G401.6 (cell line): ENCODE data around the gene GRK1.
A peak's percentile ranks its signal among the peaks of the same experiment; 100 is the strongest.
"Not testable (repeated sequence)": the region's sequence is repeated elsewhere in the genome, so short reads cannot be mapped to it uniquely, and the experiment has no call there.

ENCODE experiments used
- FAIRE-seq: peaks from 2 replicates; lab custom pipeline; 2012; peaks lifted over from hg19 to GRCh38; lab: Jason Lieb, UNC

Gene GRK1

DNA sequence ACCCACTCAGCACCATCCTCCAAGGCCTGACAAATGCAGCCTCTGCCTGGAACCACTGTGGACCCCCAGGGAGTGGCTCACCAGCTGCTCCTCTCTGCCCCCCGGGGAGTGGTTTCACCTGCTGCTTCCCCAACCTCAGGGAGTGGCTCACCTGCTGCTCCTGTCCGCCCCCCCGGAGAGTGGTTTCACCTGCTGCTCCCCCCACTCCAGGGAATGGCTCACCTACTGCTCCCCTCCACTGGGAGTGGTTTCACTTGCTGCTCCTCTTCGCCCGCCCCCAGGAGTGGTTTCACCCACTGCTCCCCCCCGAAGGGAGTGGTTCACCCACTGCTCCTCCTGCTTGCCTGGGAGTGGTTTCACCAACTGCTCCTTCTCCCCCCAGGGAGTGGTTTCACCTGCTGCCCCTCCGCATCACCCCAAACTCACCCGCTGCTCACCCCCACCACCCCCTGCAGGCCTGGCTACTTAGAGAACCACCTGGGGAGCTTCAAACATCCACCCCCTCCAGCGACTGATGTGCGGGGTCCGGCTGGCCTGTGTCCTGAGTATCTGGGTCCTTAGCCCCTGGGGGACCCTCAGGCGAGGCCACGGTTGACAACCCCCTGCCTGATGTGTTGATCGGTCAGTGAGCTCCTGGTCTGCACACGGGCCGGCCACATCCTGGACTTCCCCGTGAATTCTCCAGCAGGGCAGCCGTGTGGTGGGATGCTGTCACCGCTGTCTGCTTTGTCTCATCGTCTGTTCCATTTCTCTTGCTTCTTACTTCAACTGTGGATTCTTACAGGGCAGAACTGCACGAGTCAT is 77.4 kb downstream of the GRK1 start:
- no peak for FAIRE-seq

DNA sequence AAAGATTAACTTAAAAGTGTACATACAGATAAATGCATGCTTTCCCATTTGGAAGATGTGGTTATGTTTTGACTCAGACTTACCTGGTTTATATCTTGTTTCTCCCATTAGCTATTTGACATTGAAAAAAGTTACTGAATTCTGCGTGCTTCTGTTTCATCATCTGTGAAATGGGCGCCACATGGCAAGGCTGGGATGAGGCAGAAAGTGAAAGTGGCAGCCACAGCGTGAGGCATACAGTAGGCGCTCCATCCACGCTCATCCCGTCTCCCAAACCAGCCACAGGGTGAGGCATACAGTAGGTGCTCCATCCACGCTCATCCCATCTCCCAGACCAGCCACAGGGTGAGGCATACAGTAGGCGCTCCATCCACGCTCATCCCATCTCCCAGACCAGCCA is 78.0 kb downstream of the GRK1 start:
- no peak for FAIRE-seq

DNA sequence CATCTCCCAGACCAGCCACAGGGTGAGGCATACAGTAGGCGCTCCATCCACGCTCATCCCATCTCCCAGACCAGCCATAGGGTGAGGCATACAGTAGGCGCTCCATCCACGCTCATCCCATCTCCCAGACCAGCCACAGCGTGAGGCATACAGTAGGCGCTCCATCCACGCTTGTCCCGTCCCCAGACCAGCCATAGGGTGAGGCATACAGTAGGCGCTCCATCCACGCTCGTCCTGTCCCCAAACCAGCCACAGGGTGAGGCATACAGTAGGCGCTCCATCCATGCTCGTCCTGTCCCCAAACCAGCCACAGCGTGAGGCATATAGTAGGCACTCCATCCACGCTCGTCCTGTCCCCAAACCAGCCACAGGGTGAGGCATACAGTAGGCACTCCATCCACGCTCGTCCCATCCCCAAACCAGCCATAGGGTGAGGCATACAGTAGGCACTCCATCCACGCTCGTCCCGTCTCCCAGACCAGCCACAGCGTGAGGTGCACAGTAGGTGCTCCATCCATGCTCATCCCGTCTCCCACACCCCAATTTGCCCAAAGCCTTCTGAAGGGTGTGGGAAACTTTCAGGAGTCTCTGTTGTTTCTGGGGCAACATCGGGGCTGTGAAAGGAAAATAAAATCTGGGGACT is 78.6 kb downstream of the GRK1 start:
- FAIRE-seq: not testable (repeated sequence)

DNA sequence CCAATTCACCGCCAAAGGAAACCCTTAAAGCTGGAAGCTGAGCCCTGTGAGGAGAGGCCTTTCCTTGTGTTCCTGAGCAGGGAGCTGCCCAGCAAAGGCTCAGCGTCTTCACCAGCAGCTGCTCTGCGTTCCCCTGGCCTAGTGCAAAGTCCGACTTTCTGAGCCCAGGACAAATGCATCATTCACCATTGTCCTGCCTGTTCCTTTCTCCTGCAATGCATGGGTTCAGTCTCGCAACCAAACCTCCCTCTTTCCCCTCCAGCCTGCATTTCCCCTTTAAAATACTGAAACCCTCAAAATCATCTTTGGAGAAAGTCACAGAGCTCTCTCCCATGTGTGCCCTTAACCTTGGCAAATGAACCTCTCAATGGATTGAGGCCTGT is 79.1 kb downstream of the GRK1 start:
- FAIRE-seq: peak; percentile 54

DNA sequence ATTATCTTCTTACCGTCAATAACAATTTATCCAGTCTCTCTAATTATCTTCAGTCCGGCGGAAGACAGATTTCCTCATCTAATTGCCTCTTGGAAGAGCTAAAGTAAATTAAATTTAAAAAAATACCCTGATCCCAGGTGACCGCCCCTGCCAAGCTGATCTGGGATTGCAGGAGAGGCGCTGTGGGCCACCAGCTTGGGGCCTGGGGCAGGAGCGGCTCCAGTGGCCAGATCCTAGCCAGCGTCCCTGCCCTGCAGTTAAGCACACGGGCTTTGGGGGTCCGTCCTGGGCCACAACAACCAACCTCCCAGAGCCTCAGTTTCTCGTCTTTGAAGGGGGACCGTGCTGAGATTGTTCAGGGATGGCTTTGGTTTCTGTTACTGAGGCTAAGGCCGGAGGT is 79.7 kb downstream of the GRK1 start:
- FAIRE-seq: no peak

DNA sequence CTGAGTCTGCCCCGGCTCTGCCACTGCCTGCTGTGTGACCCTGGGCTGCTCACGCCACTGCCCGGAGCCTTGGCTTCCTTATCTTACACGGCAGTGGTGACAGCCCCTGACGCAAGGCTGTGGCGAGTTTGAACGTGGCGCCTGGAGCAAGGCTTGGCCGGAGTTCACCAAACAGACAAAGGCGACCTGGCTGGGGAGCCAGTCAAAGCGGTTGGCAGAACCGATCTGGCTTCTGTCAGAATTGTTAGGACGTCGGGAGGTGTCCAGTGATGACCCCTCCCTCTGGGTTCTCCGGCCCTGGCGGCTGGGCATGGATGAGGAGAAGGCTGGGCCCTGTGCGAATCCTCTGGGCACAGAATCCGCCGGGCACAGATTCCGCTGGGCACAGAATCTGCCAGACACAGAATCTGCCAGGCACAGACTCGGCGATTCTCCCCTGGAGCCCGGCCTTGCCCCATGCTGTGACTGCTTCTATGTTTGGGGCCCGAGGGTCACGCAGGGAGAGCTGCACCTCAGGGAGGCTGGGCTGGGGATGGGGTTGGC is 80.3 kb downstream of the GRK1 start:
- no peak for FAIRE-seq

DNA sequence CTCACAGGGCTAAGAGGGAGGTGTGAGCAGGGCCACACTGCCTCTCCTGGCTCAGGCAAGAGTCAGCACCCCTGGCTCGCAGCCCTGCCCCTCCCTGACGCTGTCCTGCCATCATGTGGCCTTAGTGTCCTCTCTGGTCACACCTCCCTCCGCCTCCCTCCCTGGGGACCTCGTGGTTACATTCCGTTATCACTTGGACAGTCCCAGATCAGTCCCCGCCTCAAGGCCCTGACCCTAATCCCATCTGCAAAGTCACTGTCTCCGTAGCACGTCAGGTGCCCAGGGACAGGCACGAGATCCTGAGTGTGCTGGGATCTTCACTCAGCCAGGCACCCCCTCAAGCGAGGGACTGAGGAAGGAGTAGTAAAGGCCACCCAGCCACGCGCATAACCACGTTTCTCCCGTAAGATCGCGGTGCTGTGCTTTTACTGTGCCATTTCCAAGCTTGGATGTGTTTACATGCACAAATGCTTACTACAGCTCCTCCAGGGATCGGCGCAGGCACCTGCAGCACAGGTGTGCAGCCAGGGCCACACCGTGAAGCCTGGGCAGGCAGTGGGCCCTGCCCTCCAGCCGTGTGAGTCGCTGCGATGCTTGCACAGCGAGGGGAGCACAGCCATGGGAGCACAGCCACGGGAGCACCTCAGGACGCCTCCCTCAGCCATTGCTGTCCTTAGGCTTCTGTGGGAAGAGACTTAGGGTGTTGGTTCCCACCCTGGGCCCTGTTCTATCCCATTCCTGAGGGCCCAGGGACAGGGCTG is 81.3 kb downstream of the GRK1 start:
- no peak for FAIRE-seq

DNA sequence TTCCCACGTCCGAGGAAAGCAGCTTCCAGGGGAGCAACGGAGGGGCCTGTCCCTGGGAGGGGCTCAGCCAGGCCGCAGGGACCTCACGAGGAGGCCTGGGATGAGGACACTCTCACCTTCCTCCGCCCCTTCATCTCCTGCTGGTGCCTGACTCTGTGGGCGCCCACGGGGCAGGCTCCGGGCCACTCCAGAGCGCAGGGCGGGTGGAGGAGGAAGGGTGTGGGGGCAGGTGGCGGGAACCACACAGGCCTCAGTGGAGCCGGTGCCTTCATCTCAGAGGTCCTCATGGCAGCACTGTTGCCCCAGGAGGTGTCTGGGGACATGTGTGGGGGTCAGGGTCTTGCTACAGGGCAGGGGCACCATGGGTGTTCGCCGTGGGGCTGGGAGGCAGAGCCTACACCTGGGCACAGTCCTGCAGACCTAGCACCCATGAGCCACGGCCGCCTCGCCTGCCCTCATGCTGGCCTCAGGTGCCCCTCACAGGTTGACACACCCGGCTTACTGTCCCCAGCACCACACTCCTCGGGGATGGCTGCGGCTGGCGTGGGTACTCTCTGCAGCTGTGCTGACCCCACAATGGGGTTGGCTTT is 81.9 kb downstream of the GRK1 start:
- FAIRE-seq: no peak

DNA sequence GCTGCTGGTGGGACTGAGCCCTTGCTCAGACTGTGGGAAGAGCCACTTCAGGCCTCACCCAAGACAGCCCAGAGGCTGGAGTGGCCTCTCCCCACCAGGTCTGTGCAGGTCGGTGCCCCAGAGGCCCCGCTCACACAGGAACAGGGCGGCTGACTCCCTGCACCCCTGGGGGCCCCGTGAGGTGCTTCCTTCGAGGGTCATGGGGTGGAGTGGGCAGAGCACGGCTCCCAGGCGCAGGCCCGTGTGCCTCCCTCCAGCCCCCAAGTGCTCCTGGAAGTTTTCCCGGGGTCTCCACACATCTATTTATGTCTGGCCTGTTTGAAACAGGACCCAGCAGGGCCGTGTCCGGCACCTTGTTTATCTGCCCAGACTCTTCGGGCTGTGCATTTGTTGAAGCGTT is 82.5 kb downstream of the GRK1 start:
- no peak for FAIRE-seq

DNA sequence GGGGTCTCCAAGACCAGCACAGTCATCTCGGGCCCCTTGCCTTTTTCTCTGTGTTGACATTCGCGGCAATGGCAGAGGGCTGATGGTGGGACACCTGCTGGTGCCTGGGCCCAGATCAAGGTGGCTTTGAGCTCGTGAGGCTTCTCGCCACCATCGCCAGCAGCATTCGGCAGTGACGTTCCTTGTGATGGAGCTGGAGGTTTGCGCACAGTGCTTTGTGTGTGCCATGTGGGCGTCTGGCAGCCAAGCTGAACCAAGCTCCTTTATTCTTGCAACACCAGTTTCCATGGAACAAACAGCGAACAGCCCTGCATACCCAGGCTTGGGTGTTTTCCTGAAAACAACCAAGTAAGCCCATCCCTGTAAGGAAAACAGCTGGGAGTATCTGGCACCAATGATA is 82.9 kb downstream of the GRK1 start:
- FAIRE-seq: no peak

DNA sequence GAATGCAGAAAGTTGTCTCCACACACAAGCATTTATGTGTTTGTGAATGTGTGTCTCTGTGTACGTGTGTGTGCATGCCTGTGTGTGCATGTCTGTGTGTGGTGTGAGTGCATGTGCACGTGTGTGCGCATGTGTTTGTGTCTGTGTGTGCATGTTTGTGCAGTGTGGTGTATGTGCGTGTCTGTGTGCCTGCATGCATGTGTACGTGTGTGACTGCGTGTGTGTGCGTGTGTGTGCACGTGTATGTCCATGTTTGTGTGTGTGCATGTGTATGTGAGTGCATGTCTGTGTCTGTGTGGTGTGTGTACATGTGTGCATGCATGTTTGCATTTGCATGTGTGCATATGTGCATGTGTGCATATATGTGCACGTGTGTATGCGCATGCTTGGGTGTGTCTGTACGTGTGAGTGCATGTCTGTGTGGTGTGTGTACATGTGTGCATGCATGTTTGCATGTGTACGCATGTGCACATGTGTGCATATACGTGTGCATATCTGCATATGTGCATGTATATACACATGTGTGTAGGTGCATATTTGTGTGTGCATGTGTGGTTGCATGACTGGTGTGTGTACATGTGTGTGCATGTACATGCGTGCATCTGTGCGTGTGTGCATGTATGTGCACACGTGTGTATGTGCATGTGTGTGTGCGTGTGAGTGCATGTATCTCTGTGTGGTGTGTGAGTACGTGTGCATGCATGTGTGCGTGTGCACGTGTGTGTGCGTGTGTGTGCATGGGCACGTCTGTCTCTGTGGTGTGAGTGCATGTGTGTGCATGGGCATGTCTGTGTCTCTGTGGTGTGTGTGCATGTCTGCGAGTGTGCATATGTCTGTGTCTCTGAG is 83.8 kb downstream of the GRK1 start:
- no peak for FAIRE-seq

DNA sequence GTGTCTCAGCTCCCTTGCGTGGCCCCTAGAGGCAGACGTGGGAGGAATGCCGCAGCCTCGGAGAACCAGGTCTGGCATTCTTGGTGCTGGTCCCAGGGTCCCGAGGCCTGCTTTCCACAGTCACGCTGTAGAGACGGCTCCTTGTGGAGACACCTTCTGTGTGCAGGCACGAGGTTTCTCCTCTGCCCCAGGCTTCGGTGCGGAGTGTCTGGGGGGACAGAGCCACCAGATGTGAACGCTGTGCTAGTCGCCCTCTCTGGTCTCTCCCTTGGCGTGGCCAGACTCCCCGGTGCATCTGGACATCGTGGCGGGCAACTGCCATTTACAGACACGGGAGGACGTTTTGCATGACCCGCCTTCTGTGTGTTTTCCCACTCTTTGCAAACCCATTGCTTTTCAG is 84.5 kb downstream of the GRK1 start:
- no peak for FAIRE-seq

DNA sequence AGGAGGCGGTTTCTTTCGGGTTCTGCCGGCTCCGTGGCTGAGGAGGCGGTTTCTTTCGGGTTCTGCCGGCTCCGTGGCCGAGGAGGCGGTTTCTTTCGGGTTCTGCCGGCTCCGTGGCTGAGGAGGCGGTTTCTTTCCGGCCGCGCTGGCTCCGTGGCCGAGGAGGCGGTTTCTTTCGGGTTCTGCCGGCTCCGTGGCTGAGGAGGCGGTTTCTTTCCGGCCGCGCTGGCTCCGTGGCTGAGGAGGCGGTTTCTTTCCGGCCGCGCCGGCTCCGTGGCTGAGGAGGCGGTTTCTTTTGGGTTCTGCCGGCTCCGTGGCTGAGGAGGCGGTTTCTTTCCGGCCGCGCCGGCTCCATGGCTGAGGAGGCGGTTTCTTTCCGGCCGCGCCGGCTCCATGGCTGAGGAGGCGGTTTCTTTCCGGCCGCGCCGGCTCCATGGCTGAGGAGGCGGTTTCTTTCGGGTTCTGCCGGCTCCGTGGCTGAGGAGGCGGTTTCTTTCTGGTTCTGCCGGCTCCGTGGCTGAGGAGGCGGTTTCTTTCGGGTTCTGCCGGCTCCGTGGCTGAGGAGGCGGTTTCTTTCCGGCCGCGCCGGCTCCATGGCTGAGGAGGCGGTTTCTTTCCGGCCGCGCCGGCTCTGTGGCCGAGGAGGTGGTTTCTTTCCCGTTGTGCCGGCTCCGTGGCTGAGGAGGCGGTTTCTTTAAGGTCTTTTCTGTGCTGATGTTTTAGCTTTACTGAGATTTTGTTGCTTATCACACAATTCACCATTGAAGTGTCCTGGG is 85.4 kb downstream of the GRK1 start:
- FAIRE-seq: not testable (repeated sequence)

DNA sequence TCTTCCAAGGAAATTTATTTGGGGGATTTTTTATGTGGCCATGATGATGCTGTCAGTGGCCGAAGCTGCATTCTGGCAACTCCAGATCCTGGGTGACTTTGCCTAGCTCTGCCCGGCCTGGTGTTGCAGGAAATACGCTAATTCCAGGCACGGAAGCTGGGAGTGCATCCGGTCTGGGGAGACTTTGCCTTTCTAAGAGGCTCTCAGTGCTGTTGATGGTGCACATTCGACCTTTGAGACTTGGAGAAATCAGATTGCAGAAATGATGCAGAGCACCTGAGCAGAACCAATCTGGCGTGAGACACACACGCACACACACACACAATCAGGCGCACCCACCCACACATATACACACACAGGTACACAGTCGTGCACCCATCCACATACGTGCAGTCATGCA is 86.2 kb downstream of the GRK1 start:
- FAIRE-seq: no peak

DNA sequence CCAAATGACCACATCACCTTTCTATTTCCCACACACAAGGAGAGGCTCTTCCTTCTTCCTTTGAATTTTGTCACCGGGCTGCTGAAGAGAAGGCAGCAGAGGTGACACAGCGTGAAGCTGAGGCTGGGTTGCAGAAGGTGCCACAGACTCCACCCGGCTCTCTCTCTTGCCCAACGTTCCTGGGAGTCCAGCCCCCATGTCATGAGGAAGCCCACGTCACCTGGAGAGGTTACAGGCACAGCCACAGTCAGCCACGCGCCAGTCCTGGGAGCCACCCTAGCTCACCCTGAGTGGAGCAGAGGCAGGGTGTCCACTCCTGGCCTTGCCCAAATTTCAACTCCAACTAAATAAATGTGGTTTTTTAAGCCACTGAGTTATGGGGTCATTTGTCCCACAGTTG is 87.2 kb downstream of the GRK1 start:
- FAIRE-seq: no peak

DNA sequence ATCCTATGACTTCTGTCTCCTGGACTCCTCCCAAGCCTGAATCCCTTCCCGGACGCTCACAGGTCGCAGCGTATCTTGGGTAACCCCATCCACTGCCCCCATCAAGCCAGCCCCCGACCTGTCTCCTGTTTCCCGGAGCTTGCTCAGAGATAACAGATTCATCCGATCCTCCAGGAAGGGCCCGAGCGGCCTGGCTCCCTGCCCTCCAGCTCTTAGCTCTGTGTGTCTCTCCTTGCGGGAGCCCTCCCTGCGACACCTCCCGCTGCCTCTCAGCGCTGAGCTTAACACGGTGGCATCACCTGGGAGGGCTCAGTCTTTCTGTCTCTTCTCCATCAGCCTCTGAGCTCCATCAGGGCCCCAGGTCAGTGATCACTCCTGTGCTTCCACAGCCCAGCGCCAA is 87.7 kb downstream of the GRK1 start:
- FAIRE-seq: no peak

DNA sequence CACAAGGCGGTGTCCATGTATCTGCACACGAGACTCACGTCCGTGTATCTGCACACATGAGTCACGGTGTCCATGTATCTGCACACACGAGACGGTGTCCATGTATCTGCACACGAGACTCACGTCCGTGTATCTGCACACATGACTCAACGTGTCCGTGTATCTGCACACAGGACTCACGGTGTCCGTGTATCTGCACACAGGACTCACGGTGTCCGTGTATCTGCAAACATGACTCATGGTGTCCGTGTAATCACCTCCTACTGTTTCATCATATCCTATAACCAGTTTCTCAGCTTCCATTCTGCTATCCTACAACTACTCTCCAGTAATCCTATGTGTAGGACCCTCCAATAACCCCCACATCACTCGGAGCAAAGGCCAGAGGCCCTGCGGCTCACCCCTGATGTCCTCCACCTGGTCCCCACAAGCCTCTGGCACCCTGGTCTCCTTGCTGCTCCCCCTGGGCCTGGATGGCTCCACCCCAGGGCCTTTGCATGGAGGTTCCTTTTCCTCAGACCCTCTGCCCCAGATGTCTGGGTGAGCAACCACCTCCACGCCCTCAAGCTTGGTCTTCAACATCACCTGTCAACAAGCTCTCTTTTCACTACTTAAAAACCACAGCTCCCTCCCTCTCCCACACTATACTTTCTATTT is 89.5 kb downstream of the GRK1 start:
- no peak for FAIRE-seq

DNA sequence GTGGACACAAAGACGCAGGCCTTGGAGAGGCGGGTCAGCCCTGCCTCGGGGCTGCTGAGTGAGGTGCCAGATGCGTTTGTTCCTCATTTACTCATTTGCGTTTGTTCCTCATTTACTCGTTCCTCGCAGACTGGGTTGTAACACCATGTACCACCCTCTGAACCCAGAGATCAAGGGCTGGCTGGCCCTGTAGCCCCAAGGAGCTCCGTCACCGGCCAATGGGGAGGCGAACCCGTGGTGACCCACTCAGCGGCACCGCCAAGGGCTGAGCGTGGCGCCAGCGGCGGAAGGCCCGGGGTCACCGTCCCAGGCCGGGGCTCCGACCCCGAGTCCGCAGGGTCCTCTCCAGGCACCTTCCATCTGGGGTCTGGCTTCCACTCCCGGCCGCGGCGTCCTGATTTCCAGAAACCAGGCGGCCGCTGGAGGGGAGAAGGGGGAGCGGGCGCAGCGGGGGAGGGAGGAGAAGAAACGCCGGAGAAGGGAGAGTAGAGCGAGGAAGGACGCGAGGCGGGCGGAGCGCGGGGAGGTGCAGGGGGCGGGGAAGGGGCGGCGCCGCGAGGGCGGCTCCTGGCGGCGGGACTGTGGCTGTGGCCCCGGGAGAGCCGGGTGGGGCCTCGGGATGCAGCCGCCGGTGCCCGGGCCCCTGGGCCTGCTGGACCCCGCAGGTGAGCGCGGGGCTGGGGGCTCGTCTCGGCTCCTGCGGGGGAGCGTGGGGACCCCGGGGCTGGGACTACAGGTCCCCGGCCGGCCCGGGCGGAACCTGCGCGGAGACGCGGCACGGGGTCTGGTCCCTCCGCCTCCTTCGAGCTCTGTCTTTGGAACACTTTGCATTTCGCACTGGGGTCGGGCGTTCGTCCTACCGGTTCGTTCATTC is 91.9 kb downstream of the GRK1 start, which contains the start of gene TMEM255B:
TSS of gene TMEM255B (plus strand) at position 576 of the 874 bp plus-strand sequence. CDS start at position 620, 44 bp downstream.
- no peak for FAIRE-seq

DNA sequence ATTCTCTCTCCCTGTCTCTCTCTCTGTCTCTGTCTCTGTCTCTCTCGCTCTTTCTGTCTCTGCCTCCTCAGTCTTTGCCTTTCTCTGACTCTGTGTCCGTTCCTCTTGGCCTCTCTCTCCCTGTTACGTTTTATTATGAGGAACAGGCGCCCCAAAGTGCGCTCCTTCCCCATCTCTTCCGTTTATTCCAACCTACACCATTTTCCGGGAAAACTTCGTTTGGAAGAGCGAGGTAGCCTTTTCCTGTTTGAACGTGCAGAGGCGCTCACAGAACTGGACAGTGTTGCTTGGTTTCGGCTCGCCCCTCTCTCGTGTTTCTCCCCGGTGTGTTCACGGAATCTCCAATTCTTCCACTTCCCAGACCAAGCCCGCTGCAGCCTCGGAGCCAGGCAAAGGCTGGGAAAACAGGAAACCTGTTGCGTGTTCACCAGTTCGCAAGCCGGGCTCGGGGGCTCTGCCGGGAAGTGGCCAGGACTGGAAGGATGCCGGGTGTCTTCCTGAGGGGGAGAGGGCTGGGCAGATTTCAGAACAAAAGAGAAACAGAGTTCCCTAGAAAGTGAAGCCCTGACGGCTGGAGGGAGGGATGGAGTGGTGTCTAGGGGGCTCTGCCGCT is 92.6 kb downstream of the GRK1 start:
- no peak for FAIRE-seq
